NCI-H510A treated with DMSO at 0.1 percent for 48 hours (cell line): ENCODE data around the gene FOXJ3.

ENCODE experiments used
- DNase-seq: peaks from one replicate; lab custom pipeline; 2025; lab: John Stamatoyannopoulos, UW

FOXJ3 gene

GRCh38 chr1:42189931-42190853, 144.8 kb downstream of the FOXJ3 start:
- no peak for DNase-seq

GRCh38 chr1:42186152-42186551, 148.9 kb downstream of the FOXJ3 start:
- no peak for DNase-seq

- no peak for DNase-seq
Measured at GRCh38 chr1:42184616-42185015, 150.4 kb downstream of the FOXJ3 start.

- no peak for DNase-seq
Measured at GRCh38 chr1:42183957-42184268, 151.1 kb downstream of the FOXJ3 start.

- no peak for DNase-seq
Measured at GRCh38 chr1:42183210-42183956, 151.7 kb downstream of the FOXJ3 start.

GRCh38 chr1:42181687-42182086, 153.3 kb downstream of the FOXJ3 start:
- no peak for DNase-seq

- no peak for DNase-seq
Measured at GRCh38 chr1:42179900-42180329, 155.1 kb downstream of the FOXJ3 start.

GRCh38 chr1:42179275-42179674, 155.8 kb downstream of the FOXJ3 start:
- no peak for DNase-seq

GRCh38 chr1:42178249-42178648, 156.8 kb downstream of the FOXJ3 start:
- DNase-seq, result no peak

GRCh38 chr1:42177541-42177981, 157.5 kb downstream of the FOXJ3 start:
- DNase-seq, result peak; percentile 40

GRCh38 chr1:42176902-42177519, 158.0 kb downstream of the FOXJ3 start:
- DNase-seq, result peak; percentile 66

GRCh38 chr1:42175314-42176054, 159.6 kb downstream of the FOXJ3 start:
- no peak for DNase-seq

- no peak for DNase-seq
Measured at GRCh38 chr1:42173961-42174735, 160.9 kb downstream of the FOXJ3 start.

GRCh38 chr1:42173155-42173933, 161.7 kb downstream of the FOXJ3 start:
- DNase-seq, result peak; percentile 78

GRCh38 chr1:42172381-42173133, 162.5 kb downstream of the FOXJ3 start:
- no peak for DNase-seq

- no peak for DNase-seq
Measured at GRCh38 chr1:42171679-42172266, 163.3 kb downstream of the FOXJ3 start.

- no peak for DNase-seq
Measured at GRCh38 chr1:42170779-42171621, 164.0 kb downstream of the FOXJ3 start.

GRCh38 chr1:42168763-42169162, 166.3 kb downstream of the FOXJ3 start:
- no peak for DNase-seq

- no peak for DNase-seq
Measured at GRCh38 chr1:42168391-42168670, 166.7 kb downstream of the FOXJ3 start.
